SU-DHL-6 (cell line): ENCODE results near the gene R3HDML.
"Not testable (repeated sequence)": the region's sequence is repeated elsewhere in the genome, so short reads cannot be mapped to it uniquely, and the experiment has no call there.

Experiments
- CTCF ChIP-seq: fragments of 200-600 bp; sonication (generic); IDR thresholded peaks from one replicate; pipeline ENCODE4 v1.5.1; 2017; ENCODE audit warnings: antibody characterized with exemption, mild to moderate bottlenecking, low read length, moderate library complexity; ENCODE audit not compliant: insufficient read depth, poor library complexity, severe bottlenecking
- EZH2phosphoT487 ChIP-seq: fragments of 200-600 bp; sonication (generic), shearing (Covaris generic); conservative IDR thresholded peaks from 2 replicates; pipeline ENCODE4 v1.6.1; 2018; ENCODE audit warnings: mild to moderate bottlenecking, antibody characterized with exemption, low read length, moderate library complexity, mixed read lengths

- not testable (repeated sequence) for TF ChIP-seq CTCF, EZH2phosphoT487
Measured at GRCh38 chr20:44345941-44346340, 9.1 kb downstream of the R3HDML start.
